ENCODE data around the gene INSM1.
A peak's percentile ranks its signal among the peaks of the same experiment; 100 is the strongest.

INSM1 gene

DNA sequence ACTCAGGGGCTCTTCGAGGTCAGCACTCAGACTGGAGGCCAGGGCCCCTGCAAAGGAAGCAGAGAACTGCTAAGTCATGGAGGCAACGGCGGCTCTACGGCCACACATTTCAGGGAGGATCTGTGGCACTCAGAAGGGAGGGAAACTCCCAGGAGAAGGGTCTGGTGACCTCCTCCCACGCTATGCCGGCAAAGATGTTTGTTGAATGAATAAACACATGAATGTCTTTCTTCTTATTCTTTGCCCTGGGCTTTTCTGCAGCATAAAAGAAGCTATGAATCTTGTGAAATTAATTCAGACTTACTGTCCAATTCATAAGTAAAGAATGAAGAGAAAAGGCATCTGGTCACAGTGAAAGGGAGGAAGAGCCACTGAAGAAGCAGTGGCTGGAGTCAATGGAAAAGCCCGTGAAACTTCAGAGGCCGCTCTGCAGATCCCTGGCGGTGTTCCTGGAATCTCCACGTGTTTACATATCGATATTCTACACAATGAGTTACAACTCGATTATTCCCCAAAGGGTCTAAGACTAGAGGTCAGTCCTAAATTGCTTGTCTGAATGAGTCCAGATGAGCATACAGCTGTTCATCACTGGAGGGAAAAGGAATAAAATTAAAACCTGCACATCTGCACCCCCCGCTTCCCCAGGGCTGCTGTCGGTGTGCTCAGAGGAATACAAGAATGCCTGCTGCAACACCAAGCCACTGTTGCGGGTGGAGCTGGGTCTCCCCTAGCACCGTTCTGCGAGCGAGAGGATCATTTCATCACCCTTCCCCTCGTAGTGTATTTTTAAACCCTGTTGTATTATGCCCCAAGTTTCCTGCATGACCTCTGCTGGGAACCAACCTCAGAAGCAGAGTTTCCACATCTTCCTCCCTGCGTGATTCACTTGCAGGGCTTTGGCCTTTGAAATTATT lies 25.6 kb downstream of the INSM1 start:
- ChIA-PET POLR2A (no interaction called here), CTCF (no interaction called here)
- TF ChIP-seq CTCF (IDR thresholded peaks at IDR 0.05; ENCODE audit: insufficient read depth, low read length, missing control alignments) = no peak
- DNase-seq (ENCODE audit: low read depth, low spot score) = peak; percentile 26
- H3K4me3 ChIP-seq (ENCODE audit: low read depth, low read length) = no peak overlapping the region

DNA sequence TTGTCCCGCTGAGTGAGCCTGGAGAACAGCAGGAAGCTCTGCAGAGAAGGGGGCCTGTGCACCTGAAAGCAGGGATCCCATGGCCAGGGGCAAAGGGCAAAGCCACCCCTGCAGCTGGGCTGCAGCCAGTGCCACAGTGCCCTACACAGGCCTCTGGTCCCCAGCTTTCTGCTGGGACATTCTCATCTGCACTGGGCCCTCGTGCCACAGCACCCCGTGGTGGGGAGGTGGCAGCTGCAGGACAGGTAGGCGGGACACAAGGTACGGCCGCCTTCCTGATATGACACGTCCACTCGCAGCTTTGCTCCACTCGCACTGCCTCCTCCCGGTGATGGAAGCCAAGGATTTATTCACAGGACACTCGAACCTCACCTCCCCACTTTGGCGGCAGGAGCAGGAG lies 27.2 kb downstream of the INSM1 start:
- H3K4me3 ChIP-seq (ENCODE audit: low read depth, low read length) = no peak overlapping the region
- ChIA-PET CTCF (no interaction called here), POLR2A (no interaction called here)
- no peak for TF ChIP-seq CTCF (IDR thresholded peaks at IDR 0.05; ENCODE audit: insufficient read depth, low read length, missing control alignments)
- no peak for DNase-seq (ENCODE audit: low read depth, low spot score)

GRCh38 chr20:20395903-20396568 lies 28.1 kb downstream of the INSM1 start:
- no peak overlapping the region for H3K4me3 ChIP-seq (ENCODE audit: low read depth, low read length)
- CTCF ChIA-PET = no interaction called here
- no peak for DNase-seq (ENCODE audit: low read depth, low spot score)
- no peak for TF ChIP-seq CTCF (IDR thresholded peaks at IDR 0.05; ENCODE audit: insufficient read depth, low read length, missing control alignments)
- POLR2A ChIA-PET = no interaction called here

DNA sequence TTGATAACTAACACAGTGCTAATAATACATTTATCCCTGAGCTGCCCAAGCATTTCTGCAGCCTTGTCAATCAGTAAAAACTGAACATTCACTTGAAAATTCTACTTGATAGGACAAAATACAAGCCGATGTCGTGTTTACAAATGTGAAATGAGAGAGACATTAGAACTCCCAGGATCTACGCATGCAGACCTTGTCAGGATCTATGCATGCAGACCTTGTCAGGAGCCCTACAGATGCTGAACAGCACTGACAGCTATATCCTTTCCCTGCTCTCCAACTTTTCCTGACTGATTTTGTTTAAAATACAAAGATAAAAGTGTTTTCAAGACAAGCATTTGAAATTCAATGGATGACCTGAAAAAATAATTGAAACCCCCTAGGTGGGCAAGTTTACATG lies 28.9 kb downstream of the INSM1 start:
- ChIA-PET POLR2A (no interaction called here), CTCF (no interaction called here)
- DNase-seq (ENCODE audit: low read depth, low spot score) = no peak
- TF ChIP-seq CTCF (IDR thresholded peaks at IDR 0.05; ENCODE audit: insufficient read depth, low read length, missing control alignments) = no peak
- no peak overlapping the region for H3K4me3 ChIP-seq (ENCODE audit: low read depth, low read length)

GRCh38 chr20:20398123-20398522 lies 30.2 kb downstream of the INSM1 start:
- TF ChIP-seq CTCF (IDR thresholded peaks at IDR 0.05; ENCODE audit: insufficient read depth, low read length, missing control alignments) = no peak

More at GRCh38 chr20:20398123-20398522, 30.2 kb downstream of the INSM1 start:
- ChIA-PET POLR2A (no interaction called here), CTCF (no interaction called here)
- DNase-seq (ENCODE audit: low read depth, low spot score) = no peak
- no peak overlapping the region for H3K4me3 ChIP-seq (ENCODE audit: low read depth, low read length)
